ENCODE data around the gene SLC39A11.
"Not testable (repeated sequence)": the region's sequence is repeated elsewhere in the genome, so short reads cannot be mapped to it uniquely, and the experiment has no call there.

The SLC39A11 gene

GRCh38 chr17:72901657-72902056, 190.8 kb downstream of the SLC39A11 start:
- no peak for DNase-seq

DNA sequence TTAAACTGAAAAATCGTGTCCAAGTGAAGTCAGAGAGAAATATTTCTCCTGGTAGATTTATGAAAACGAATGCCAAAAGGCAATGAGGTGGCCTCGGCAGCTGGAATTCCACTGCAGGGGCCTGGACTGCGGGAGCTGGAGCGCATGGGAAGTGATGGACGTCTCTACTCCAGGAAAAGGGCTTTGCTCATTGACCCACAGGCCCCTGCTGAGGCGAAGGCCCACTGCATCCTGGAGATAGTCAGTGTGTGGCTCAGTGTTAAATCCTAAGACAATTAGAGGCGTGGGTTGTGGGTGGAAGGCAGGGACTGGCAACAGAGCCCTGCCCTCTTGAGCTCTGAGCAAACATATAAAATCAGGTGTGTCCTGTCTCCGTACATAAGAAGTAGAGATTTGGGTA, 191.4 kb downstream of the SLC39A11 start:
- no peak for DNase-seq

DNA sequence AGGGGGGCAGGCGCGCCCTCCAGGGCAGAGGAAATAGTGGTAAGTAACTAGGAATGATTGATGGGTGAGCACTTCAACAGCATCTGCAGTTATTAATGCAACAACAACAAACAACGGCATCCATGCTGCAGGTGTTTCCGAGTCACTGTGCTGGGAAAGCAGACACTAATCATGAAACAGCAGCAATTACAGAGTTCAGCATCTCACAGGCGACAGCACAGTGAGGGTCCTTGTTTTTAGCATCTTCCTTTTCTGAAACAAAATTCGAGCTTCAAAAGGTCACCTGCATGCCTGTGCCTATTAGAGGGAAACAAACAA, 191.9 kb downstream of the SLC39A11 start:
- DNase-seq = no peak

DNA sequence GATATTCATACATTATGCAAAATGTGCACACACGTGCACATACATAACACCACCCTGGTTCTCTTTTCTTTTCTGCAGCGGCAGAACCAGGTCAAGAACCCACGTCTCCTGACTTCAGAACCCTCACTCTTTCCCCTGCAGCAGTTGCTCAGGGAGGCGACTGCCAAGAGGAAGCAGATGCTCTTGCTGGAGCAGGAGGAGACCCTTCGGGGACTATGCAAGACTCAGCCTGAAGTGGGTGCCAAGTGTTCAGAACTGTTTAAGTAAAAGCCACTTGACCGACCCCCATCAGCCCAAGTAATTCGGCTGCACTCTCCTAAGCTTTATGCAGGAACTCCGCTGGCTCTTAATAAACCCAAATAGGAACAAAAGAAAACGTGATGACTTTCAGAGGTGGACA, 193.8 kb downstream of the SLC39A11 start:
- DNase-seq = no peak

GRCh38 chr17:72896288-72896687, 196.2 kb downstream of the SLC39A11 start:
- not testable (repeated sequence) for DNase-seq

GRCh38 chr17:72891627-72892026, 200.9 kb downstream of the SLC39A11 start:
- no peak for DNase-seq

GRCh38 chr17:72890711-72891110, 201.8 kb downstream of the SLC39A11 start:
- peak; percentile 74 for DNase-seq

GRCh38 chr17:72887917-72888316, 204.6 kb downstream of the SLC39A11 start:
- peak; percentile 42 for DNase-seq

- DNase-seq = no peak
These were observed 205.2 kb downstream of the SLC39A11 start for GRCh38 chr17:72887322-72887721.

DNA sequence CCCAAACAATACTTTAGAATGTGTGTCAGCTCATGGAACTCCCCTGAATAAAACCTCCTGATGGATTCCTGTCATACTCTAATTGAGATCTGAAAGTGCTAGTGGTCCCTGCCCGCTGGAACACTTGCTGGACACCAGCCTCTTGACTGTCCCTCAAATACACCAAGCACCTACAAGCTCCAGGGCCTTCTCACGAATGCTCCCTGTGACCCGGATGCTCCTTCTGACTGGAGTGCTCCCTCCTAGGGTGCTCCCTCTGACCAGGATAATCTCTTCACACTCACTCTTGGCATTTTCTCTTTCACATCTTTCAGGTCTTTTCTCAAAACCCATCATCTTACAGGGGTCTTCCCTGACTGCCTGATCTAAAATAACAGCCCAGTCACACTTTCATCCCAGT, 205.9 kb downstream of the SLC39A11 start:
- no peak for DNase-seq

- DNase-seq = no peak
These were observed 208.4 kb downstream of the SLC39A11 start for GRCh38 chr17:72884066-72884465.

DNA sequence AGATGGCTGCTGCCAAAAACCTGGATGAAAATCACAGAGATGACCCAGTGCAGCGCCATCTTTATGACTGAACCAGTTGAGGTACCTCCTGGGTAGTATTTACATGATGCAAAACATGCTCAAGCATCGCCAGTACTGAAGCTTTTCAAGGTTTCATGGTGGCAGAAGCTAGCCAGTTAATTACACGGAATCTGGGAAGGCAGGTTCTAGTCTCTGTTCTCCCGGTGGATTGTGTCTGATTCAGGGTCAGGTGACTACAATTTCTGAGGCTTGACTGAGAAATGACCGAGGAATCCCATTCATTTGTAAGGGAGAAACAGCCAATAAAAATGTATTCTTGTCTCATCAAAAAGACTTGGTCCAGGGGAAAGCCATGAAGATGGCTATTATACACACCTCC, 209.1 kb downstream of the SLC39A11 start:
- no peak for DNase-seq

- DNase-seq = no peak
These were observed 210.1 kb downstream of the SLC39A11 start for GRCh38 chr17:72882426-72882825.

DNA sequence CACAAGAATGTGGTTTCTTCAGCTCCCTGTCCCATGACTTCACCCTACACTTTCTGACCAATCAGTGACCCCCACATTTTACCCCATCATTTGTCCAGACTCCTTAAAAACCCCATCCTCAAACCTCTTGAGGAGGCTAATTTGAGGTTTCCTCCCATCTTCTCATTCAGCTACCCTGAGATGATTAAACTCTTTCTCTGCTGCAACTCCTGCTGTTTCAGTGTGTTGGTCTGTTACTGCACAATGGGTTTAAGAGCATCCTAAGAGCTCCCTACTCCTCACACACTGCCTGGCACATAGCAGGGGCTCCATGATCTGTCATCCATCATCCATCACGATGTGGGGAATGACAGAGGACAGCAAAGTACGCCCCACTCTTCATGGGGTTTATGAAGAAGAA, 212.6 kb downstream of the SLC39A11 start:
- DNase-seq = no peak

DNA sequence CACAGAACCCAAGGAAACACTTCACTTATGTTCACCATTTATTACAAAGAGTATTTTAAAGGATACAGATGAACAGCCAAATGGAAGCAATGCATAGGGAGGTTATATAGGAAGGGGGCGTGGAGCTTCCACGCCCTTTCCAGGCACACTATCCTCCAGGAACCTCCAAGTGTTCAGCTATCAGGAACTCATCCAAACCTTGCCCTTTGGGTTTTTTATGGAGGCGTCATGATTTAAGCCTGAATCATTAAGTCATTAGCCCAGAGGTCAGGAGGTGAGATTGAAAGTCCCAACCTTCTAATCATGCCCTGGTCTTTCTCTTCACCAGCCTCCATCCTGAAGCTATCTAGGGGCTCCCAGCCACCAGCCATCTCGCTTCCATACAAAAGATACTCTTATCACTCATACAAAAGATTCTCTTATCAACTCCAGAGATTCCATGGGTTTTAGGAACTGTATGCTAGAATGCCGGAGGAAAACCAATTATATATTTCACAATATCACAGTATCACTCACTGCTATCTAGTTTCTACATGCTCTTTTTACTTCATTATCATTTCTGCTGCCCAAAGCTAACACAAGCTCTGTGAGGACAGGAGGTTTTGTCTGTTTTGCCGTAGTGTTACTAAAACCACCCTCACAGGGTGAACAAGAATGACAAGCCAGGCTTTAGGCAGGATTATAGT, 213.4 kb downstream of the SLC39A11 start:
- DNase-seq = no peak

- no peak for DNase-seq
These were observed 215.1 kb downstream of the SLC39A11 start for GRCh38 chr17:72877348-72877747.

GRCh38 chr17:72876413-72876812, 216.1 kb downstream of the SLC39A11 start:
- DNase-seq = no peak

GRCh38 chr17:72875361-72875760, 217.1 kb downstream of the SLC39A11 start:
- DNase-seq = no peak

DNA sequence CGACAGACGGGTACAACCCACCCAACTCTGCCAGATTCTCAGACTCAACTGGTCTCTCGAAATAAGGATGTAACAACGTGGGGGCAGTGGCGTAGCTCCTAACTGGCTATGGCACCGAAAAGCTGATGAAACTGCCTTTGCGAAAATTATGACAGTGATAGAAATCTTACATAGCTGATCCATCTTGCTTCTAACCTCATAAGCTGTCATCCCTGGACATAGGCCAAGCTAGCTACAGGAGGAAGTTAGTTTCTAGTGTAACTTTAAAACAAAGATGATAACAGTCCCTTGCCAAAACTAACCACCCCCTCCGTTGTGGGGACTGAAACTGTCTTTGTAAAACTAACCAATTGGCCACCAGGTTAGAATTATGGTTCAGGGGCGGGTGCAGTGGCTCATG, 220.1 kb downstream of the SLC39A11 start:
- DNase-seq = peak; percentile 57

DNA sequence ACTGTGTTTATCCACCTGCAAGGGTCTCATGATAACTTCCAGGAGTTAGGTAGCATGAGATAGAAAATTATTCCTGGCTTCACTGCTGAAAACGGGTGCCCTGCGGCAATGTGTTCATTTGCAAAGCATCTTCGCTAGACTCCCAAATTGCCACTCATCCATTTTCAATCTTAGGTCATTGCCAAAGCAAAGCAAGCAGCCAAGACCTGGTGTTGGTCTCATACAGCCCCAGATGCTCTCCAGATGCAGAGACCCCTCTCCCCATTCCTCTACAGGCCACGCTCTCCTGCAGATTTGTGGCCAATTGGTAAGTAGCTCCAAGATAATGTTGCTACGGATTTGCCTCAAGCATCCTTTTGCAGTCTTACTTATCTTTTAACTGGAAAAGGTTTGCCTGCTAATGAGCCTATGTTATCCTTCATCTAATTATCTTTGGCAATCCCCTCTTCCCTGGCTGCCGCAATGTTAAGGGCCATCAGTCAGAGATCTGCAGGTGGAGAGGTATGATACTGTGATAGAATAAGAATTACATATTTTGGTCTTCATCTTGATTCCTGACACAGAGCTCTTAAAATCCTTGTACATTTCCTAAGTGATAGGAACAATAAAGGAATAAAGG, 222.0 kb downstream of the SLC39A11 start:
- no peak for DNase-seq

DNA sequence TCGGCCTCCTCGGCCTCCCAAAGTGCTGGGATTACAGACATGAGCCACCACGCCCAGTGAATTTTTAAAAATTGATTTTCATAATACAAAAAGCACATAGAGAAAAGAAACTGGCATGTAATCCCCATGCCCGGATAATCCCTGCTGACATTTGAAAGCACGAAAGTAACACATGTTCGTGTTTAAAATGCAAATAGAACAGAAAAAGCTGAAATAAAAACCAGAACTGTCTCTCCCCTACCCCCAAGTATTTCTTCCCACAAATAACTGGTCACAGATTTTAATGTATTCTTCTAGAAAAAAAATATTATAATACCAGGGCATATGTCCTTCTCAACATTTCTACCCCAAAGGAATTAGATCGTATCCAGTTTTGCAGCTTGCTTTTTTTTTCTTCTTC, 222.9 kb downstream of the SLC39A11 start:
- no peak for DNase-seq

GRCh38 chr17:72865954-72866353, 226.5 kb downstream of the SLC39A11 start:
- DNase-seq = no peak

DNA sequence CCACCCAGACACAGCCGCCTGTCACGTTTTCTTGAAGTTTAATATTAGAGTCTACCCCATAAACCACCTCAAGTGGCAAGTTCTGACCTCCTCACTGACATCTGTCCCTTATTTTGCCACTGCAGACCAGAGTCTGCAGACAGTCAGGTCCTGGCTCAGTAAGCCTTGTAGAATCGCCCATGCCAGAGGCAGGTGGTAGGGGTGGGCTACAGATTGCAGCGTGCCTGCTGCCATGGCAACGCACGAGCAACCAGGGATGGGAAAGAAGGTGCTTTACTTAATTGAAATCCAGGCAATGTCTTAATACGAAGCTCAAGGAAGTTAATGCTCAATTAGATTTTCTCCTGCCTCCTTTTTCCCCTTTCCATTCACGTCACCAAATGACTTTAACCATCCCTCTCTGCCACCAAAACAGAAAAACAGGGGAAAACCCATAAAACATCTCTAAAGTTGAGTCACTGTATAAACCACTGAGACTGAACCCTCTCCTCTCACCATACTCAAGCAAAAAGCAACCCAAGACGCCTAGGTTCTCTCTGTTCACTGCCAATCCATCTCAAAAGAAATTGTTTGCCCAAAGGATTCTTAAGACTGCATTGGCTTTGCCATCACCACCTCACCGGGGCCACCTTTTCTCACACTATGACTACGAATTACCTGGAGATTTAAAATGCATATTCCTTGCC, 228.8 kb downstream of the SLC39A11 start:
- no peak for DNase-seq

GRCh38 chr17:72862276-72862999, 230.1 kb downstream of the SLC39A11 start:
- DNase-seq = no peak
